GM21786 (cell line): ENCODE measurements around the gene PIK3R1.
A peak's percentile ranks its signal among the peaks of the same experiment; 100 is the strongest.

ENCODE experiments used
- ATAC-seq: cut with Tn5 transposase; IDR thresholded peaks from one replicate; pipeline ENCODE4 v1.9.1; 2021; ENCODE audit not compliant: unreplicated experiment

PIK3R1 gene

DNA sequence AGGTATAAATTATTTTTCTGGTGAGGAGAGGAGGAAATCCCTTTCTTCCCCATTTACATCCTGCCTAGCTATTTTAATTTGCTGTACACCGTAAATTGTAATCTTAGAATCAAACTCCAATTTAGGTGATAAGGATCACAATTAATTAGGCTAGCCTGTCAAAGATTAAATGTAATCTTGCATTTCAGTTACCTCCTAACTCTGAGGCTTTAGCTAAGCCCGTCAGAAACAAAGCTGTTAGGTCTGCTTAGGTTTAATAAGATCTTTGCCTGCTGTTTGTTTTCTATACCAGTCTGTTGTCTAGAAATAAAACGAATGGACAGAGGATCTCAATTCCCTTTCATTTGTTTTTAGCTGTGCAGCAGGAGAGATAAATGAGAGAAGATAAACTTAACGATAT, 51.5 kb downstream of the PIK3R1 start:
- no peak for ATAC-seq

DNA sequence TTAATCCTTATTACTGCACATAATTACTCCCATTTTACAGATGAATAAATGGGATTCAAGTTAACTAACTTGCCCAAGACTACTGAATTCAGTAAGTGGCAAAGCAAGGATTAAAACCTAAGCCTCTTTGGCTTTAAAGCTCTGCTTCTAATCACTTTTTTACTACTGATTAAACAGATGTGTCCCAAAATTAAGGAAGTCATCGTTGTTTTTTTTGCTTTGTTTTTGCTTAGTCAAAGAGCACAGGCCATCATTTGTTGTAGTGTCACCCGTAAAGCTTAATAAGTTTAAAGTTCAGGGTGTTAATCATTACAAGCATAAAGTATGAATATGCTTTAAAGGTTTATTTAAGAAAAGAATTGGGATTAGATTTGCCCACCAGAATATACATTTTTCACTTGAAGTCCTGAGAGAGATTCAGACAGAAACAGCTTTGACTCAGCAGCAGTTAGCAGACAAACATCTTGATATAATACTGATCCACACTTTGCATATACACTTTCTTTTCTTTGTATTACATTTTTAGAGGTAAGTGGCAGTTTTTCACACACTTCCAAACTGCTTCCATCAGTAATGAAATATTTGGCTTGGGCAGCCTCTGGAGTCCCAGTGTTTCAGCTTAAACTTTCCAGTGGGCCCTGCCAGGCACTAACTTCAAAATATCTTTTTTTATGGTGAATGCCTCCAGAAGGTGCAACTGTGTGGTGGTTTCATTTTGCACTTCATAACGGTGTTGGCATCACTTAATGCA, 52.7 kb downstream of the PIK3R1 start:
- ATAC-seq = peak; percentile 38

DNA sequence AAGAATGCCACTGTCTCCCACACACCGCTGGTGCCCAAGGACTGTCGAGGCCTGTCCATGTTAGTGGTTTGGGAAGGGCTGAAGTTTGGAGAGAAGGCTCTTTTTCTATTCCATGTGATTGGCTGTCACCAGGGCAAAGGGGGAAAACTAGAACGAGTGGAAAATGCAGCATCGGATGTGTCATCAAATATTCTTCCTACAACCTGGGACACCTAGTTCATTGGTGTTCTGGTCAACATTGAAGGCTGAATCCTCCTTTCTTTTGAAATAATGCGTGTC, 53.2 kb downstream of the PIK3R1 start:
- no peak for ATAC-seq

DNA sequence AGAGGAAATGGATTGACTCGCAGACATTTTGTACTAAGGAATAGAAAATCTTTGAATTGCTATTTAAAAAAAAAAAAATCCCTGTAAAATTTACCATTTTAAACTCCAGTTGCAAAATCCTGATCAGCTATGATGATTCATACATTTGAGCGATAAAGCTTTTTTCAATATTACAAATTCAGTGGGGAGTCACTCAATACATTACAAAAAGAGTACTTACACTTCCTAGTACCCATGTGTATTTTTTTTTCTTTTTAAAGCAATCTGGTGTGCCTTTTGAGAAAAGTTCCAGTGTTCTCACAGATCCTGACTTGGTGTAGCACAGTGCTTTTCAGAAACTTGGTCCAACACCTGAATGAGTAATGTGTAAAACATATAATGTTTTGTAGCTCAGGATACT, 54.3 kb downstream of the PIK3R1 start:
- ATAC-seq = no peak

DNA sequence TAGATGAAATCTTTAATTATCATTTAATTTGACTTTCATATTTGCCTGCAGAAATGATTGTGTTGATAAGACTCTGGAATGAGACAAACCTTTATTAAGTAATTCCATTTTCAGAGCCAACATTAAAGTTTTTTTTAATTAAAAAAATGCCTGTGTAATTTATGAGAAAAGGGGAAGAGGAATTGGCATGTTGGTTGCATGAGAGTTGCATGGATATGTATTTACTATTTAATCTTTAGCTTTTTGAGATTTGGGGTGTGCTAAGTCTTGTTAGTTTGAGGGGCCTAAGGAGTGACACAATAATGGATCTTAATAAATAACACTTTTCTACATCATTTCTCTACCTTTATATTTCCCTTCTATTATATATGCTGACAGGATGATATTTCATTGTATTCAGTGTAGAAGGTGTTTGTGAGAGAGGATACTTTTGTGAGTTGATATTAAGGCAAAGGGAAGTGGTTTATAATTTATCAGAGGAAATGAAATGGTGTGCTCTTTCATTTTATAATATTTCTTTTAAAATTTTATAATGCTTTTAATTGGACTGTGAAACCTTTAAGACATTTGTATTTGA, 54.9 kb downstream of the PIK3R1 start:
- ATAC-seq = no peak

DNA sequence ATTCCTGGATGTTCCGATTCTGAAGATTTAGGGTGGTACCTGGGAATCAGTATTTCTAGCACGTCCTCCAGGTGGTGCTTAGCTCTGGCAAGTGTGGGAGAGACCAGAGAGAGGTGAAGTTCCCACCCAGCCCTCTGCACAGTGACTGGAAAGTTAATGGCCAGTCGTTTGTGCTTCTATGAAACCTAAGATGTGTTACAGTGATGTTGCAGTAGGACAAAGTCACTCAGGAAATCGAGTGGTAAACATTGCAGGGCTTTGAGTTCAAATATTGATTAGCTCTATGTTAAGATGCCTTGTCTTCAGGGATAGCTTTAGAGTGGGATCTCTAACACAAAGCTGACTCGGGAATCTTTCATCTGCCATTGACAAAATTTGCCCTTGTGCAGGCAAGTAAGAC, 55.6 kb downstream of the PIK3R1 start:
- no peak for ATAC-seq

DNA sequence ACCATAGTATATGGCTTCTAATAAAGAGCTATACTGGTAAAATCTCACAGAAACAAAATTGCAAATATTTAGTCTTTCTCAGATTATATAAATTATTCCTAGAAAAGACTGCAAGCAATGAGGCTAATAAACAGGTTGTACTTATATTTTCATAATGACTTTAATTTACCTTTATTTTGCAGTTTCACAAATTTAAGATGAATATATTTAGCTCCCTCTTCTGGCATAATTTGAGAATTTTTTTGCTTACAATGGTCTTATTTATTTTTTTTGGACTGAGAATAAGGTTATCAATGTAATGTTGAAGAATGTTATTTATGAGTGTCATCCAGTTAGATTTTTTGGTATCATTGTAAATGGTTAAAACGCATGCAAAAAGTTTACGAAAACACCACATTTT, 56.7 kb downstream of the PIK3R1 start:
- no peak for ATAC-seq

DNA sequence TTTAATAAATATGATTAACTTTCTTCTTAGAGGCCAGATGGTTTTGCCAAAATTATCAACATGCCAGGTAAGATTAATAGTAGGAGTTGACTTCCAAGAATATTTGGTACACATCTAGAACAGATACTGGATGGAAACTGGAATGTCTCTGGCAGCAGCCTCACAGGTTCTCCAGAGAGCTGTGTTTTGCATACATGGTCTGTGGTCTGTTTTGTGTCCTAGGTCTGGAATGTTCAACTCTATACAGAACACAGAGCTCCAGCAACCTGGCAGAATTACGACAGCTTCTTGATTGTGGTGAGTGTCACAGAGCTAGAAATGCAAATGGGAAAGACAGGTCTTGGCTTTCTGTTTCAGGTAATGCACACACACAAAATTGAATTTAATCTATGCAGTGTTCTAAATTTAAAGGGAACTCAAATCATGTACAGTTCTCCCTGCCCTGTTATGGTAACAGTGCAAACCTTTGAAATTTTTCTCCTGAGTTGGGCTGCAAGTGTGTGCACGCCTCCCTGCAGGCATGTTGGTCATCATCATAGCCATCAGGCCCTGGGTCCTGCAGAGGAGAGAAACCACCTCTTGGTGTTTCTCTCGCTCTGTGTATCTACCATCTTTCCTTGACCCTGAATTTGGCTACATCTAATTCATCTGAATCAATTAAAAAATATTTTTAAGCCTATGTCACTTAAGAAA, 58.3 kb downstream of the PIK3R1 start:
- ATAC-seq = no peak

DNA sequence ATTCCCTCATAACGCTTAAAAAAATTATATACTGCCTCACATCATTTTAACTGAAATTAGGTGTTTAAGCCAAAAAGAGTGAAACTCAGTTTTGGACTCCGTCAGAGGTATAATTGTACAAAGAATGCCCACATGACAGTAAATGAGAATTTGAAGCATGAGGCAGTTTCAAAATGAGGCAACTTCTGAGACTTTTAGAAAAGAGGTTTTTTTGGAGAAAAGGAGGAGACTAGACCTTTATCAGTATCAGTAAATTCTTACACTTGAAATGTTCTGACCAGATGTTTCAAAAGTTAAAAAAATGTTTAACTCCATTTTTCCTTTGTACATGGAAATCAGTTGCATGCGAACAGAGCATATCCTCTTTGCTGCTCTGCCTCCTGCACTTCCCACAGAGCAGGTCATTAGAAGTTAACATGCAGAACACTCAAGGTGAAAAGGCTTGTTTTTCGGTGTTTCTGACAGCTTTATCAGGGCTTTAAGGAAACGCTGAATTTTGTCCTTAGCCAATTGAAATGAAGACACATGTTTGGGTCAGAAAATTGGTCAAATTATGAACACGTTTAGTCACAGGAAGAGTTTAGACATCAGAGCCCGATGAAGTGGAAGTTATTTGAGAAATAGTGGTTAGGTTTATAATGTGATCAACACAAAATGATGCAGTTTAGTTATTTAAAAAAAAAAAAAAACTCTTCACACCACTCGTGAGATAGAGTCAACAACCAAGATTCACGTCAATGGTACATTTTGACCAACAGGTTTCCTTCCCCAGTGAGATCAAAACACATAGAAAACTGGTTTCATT, 59.5 kb downstream of the PIK3R1 start:
- ATAC-seq = peak; percentile 64

DNA sequence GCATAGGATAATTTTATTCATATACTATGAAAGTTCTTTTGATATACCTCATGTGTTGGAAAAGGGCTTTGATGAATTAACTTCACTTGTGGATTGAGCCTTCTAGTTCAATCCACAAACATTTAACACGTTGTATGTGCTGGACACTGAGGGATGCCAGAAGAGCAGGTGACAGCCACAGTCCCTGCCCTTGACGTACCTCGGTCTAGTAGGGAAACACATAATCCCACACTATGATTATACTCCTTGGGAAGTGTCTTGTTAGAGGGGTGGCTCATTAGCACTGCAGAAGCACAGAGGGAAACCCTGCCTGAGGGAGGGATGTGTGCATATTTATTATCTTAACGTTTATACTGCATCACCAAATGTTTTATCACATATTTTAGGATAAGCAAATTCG, 61.2 kb downstream of the PIK3R1 start:
- no peak for ATAC-seq

DNA sequence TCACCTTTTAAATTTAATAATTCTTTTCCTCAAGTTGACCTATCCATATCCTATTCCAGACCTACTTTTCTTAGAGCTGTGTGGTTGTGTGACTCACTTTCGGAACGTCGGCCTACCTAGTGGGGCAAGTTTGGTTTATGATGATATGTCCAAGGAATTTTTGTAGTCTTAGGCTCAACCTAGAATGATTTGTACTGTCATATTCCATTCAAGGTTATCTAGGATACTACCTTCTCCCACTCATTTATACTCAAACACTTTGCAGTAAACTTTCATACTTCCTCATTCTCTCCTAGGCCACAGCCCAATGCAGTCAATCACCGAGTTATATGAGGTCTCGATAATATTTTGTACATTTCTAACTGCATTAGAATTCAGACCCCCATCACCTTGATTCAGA, 61.9 kb downstream of the PIK3R1 start:
- no peak for ATAC-seq

DNA sequence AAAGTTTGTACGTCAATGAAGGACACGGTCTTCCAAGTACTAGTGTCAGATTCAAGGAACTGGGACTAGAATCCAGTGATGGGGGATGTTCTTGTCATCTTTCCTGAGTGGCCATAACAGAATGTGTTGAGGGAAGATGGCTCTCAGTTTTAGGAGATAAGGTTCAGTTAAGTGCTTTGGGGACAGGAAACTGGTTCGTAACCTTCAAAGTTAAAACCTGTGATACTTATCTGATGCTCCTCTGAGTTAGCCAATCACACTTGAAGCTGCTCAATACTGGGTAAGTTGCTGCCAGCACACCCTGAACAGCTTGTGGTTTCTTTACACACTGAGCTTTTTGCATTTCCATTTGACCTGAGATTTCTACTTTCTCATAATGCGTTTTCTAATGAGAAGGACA, 64.4 kb downstream of the PIK3R1 start:
- no peak for ATAC-seq

DNA sequence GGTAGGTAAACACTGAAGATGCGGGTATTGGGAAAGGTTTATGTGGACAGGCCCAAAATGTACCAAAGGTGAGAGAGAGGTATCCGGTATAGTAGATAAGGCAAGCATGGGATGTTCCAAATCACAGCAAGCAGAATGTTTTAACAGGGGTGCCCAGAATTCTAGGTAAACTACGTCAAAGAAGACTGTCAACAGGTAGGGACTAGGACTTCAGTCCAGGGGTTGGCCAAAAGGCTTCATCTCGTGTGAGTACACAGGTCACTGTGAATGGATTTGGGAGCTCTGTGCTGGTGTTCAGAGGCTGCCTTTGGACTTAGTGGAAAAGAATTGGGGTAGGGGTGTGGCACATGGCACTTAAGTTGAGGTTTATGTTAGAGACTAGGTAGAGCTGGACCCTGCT, 66.4 kb downstream of the PIK3R1 start:
- ATAC-seq = no peak

DNA sequence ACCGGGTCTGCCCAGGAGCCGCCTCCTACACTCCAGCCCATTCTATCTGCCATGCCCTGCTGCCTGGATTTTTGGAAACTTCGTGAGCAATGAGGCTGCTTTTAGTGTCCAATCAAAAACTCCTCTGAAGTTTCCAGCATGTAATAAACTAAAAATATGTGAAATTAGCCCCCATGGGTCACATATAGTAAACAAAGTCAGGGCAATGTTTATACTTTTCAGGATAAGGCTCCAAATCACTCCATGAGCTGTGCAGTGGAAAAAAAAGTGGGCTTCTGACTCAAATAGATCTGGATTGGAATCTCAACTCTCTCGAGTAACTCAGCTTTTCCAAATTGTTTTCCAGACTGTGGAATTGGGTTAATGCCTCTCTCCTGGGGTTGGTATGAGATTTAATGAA, 68.2 kb downstream of the PIK3R1 start:
- ATAC-seq = no peak

DNA sequence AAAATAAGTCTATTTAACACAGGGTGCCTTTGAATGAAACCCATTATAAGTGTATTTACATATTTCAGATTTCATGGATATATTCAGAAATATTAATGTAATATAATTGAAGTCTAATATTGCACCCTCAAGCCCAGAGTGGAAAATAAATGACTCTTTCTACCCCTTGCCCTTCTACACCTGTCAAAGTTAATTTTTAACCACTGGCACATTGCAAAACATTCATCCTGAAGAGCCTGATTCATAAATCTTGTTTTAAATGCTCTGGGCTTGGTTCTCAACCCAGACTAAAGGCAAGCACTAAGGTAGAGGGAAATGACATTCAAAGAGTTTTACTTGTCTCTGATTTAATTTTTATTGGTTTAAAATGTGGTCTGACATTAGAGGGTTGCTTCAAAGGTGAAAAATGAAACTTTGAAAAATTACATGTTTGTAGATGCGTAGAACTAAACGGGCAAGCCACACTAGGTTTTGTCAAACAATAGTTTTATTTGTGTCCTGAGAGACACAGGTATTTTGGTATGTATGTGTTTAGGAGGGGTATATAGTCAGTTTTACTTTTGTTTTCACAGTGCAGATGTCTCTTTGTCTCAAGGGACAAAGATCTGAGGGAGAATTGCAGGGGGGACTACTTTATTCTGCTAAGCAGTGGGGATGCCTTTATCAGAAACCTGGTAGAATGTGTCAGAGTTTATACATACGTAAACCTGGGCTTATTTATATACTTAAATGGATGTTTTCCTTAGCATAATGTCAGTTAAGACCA, 69.7 kb downstream of the PIK3R1 start:
- peak; percentile 38 for ATAC-seq

DNA sequence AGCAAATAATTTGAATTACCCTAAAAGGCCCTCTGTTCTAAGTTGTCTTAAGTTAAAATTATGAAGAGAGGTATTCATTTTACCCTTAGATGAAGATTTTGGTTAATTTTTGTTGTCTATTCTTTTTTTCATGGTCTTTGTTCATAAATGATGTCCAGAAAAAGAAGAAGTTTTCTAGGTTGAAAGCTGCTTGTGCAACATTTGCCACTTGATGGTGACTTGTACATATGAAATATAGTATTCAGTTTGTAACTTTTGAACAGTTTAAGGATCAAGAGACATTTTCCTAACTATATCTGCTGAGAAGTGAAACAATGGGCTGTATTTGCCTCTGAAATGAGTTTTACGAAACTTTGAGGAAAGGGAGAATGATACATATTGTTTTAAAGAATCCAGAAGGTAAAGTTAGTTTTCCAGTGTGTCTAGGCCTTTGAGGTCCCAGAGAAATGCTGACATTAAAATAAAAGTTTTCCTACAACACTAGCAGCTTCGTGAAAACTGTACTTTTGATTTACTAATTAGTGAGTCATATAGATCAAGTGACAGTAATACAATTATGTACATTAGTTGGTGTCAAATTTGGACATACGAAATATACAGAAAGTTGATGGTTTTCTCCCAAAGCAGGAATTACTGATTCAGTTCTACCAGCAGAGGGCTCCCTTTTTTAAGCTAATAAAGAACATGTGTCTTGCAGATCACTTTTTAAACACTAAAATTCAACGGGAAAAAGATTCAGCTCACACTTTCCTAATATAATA, 70.5 kb downstream of the PIK3R1 start:
- ATAC-seq = no peak

DNA sequence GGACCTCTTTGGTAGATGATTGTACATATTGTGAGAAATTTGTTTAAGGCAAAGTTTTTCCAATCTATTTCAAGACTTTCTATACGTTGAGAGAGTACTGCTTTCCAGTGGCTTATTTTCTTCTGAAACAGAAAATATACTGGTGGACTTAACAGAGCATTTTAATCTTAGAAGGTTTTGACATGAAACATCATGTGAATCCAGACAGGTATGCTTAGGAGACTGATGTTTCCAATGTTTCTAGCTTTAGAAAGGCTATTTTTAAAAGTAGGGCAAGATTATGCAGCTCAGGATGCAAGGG, 71.0 kb downstream of the PIK3R1 start:
- ATAC-seq = no peak

DNA sequence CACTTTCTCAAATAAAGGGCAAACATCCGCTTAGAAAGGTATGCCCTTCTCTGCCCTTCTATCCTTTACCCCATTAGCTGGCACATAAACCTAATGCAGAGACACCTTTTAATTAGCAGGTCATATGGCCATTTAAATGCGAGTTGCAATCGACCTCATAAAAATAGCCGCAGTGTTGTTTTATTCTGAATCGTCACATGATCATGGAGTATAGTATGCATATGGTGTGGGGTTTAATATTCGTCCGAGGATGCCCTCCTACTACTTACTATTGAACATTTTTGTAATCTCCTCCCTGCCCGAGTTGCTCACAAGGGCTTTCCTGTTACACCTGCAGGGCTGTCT, 72.0 kb downstream of the PIK3R1 start:
- no peak for ATAC-seq

DNA sequence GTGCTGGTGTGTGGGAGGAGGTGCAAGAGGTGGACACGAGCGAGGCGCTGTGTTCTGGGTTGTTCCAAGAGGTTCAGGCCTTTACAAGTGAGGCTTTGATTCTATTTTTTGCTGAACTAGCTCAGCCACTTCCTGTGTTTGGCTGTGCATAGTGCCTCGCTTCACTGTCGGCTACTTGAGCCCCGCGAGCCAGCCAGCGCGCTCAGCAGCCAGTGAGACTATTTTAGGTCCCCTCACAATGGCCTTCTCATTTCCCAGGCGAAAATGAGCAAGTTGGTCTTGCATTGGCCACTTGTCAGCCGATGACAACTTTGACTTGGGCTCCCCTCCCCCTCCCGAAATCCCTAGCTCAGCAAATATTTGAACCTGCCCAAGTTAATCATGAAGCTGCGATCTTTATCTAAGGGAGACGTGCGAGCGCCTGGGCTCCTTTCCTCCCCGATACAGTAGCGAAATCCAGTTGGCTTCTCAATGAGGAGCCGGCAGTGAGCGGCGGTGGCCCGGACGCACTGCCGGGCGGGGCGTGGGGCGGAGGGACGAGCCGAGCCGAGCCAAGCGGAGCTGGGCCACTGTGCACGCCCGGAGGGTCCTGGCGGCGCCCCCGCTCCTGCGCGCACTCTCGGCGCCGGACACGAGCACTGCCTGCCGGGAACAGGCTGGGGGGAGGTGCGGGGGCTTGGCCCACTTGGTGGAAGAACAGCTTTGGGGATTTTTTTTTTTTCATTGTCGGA, 72.6 kb downstream of the PIK3R1 start:
- peak; percentile 67 for ATAC-seq

DNA sequence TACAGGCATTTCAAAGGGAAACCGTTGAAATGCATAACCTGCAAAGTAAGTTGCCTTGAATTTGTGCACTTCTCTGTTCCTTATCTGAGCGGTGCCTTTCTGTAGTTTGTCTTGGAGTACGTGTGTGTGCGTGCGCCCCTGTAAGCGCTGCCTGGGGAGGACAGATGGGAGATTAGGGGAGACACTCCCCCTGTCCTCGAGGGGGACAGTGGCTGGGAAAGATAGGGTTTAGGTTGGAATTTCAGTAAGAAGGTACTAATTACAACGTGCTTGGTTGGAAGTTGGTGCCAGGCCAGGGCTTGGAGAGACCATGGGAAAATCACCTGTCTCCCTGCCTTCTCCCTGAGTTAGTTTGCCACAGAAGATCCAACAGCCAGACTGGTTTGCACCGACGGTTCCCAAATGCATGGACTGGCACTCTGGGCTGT, 73.2 kb downstream of the PIK3R1 start:
- peak; percentile 0 for ATAC-seq
